ENCODE data around the gene SIN3B. TPM values are rescaled to one million over a fixed set of nuclear protein-coding genes. Genes with fewer than 3 reads are reported as not detected.

Gene SIN3B
- total and polyA plus RNA-seq, 9 of the 15 experiments (the other 6 are each of a cell fraction or from before 2014, with no cell fraction given) = 0.51 to 34.2 (median 14.3) TPM

DNA sequence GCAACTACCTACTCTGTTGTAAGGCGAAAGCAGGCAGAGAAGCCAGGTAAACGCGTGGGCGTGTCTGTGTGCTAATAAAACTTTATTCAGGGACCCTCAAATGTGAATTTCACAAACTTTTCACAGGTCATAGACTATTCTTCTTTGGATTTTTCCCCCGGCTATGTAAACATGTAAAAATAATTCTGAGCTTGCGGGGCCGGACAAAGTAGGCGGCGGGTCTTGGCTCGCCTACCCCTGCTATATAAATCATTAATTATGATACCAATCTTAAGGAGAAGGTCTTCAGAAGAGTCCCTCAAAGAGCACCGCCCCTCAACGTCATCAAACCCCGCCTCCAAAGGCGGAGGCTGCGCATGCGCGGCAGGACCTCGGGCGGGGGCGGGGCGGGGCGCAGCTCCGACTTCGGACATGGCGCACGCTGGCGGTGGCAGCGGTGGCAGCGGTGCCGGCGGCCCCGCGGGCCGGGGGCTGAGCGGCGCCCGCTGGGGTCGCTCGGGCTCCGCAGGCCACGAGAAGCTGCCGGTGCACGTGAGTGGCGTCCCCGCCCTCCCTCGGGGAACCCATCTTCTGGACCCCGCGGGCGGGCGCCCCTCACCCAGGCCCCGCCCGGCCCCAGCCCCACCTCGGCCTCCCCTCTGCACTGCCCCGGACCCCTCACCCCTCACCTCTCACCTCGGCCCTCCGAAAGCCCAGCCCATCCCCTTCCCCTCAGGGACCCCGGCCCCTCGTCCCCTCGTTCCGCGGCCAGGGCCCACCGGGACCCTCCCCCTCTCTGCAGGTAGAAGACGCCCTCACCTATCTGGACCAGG, at the start of gene SIN3B (continued):
- TF ChIP-seq ZNF174 (CRISPR knock-in tag; IDR thresholded peaks at IDR 0.05) = no peak
- no peak for TF ChIP-seq GMEB1 (CRISPR knock-in tag; IDR thresholded peaks at IDR 0.05)
- no peak for TF ChIP-seq SNIP1 (IDR thresholded peaks at IDR 0.05; ENCODE audit: low read depth)
- TF ChIP-seq DACH1 (IDR thresholded peaks at IDR 0.05; ENCODE audit: partially characterized antibody) = peak; percentile 70
- no peak for TF ChIP-seq ZNF282 (CRISPR knock-in tag; IDR thresholded peaks at IDR 0.05)
- peak; percentile 33 for TF ChIP-seq CCNT2 (IDR thresholded peaks at IDR 0.05; ENCODE audit: borderline replicate concordance, extremely low read depth, insufficient read length, low read depth, low read length)
- TF ChIP-seq, protein P1, sequence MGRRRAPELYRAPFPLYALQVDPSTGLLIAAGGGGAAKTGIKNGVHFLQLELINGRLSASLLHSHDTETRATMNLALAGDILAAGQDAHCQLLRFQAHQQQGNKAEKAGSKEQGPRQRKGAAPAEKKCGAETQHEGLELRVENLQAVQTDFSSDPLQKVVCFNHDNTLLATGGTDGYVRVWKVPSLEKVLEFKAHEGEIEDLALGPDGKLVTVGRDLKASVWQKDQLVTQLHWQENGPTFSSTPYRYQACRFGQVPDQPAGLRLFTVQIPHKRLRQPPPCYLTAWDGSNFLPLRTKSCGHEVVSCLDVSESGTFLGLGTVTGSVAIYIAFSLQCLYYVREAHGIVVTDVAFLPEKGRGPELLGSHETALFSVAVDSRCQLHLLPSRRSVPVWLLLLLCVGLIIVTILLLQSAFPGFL (CRISPR knock-in tag; IDR thresholded peaks at IDR 0.05) = no peak
- TF ChIP-seq, protein P2, sequence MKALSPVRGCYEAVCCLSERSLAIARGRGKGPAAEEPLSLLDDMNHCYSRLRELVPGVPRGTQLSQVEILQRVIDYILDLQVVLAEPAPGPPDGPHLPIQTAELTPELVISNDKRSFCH (CRISPR knock-in tag; IDR thresholded peaks at IDR 0.05) = no peak
- TF ChIP-seq, protein P2 (tag; IDR thresholded peaks at IDR 0.05) = 0 out of 2 replicates have a peak, but pooled peaks have one; percentile 24
- no peak for TF ChIP-seq KDM1A (IDR thresholded peaks at IDR 0.05)
- no peak for TF ChIP-seq NR1H2 (CRISPR knock-in tag; IDR thresholded peaks at IDR 0.05)
